ENCODE data around the gene CEACAM16.
A peak's percentile ranks its signal among the peaks of the same experiment; 100 is the strongest.

DNA sequence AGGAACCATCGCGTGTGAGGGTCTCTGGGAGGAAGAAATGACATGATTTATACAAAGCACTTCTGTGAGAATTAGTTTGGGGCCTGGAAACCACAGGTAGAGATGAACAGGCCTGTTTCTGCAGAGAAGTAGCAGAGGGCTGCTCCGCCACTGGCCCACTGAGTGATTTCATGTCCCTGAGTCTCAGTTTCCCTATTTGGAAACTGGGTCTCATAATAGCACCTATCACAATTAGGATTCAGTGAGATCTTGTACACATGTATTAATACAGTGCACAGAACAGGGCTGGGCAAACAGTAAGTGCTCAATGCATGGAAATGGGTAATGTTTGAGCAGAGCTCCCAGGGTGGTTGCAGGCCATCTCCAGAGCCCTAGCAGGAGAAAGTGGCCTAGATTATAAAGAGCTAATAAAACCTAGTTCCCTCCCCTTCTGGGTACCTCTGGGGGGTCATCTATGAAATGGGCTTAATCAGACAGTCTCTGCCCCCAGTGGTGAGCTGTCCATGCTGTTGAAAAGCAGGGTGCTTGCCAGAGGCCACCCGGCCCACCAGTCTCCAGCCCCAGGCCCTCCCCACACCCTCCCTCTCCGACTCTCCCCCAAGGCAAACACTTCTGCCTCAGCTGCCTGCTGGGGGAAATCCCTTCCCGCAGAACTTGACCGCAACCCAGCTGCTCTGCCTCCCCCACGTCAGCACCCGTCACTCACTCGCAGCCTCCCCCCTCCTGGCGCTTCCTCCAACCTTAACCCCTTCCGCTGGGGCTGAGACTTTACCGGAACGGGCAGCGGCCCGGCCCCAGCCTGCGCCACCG is 54.1 kb downstream of the CEACAM16 start:
- TF ChIP-seq POLR2A (IDR thresholded peaks at IDR 0.05) (peak; percentile 32 to 92 (median 46)), CTCF (IDR thresholded peaks at IDR 0.05 in 8 of 11, conservative IDR thresholded peaks at IDR 0.05 in 3 of 11) (peak in 5 of 11 experiments; percentile 12 to 38 (median 36)), POLR2AphosphoS5 (IDR thresholded peaks at IDR 0.05) (peak; percentile 96 to 98 (median 98))
